Panc1 (cell line): ENCODE results near the gene SLC9B1. TPM values are rescaled to one million over a fixed set of nuclear protein-coding genes. Genes with fewer than 3 reads are reported as not detected.
"Not testable (repeated sequence)": the region's sequence is repeated elsewhere in the genome, so short reads cannot be mapped to it uniquely, and the experiment has no call there.

Experiments used
- ATAC-seq: fragments of 200-7000 bp; cut with Tn5 transposase; 2 replicates; pipeline ENCODE4 v1.9.1; 2020; ENCODE audit warnings: mild to moderate bottlenecking, moderate library complexity
- BruUV-seq: library from RNA; stranded (reverse); fragments of 400-500 nt; replicated peaks from 2 replicates; lab custom pipeline; 2021; lab: Mats Ljungman, UMichigan
- CTCF ChIA-PET: fragments of 300-600 bp; sonication (Branson Sonifier 250); formaldehyde crosslinking; loops from one replicate; lab custom pipeline; 2022; ENCODE audit warnings: antibody characterized with exemption; lab: Charles Lee
- POLR2A ChIA-PET: fragments of 300-600 bp; sonication (Branson Sonifier 250); formaldehyde crosslinking; loops from one replicate; lab custom pipeline; 2022; ENCODE audit warnings: antibody characterized with exemption; lab: Charles Lee
- DNase-seq: peaks from one replicate; pipeline ENCODE4 v3.0.0-alpha.2; 2010; ENCODE audit warnings: low read depth, low spot score
- H3K27ac ChIP-seq: 2 replicates; pipeline ENCODE4 v1.5.1; 2011; ENCODE audit warnings: mild to moderate bottlenecking, low read length, inconsistent platforms
- H3K27me3 ChIP-seq: fragments of 200-500 bp; sonication (Bioruptor generic); 2 replicates; pipeline ENCODE4 v1.6.0; 2014; ENCODE audit warnings: low read length, inconsistent platforms; ENCODE audit not compliant: control insufficient read depth, insufficient read depth
- H3K36me3 ChIP-seq: fragments of 200-500 bp; sonication (Bioruptor generic); 2 replicates; pipeline ENCODE4 v1.5.1; 2014; ENCODE audit warnings: inconsistent platforms, mild to moderate bottlenecking, low read length, moderate library complexity; ENCODE audit not compliant: control insufficient read depth, insufficient read depth
- H3K4me1 ChIP-seq: 2 replicates; pipeline ENCODE4 v1.5.1; 2011; ENCODE audit warnings: inconsistent platforms, mild to moderate bottlenecking, low read length, moderate library complexity; ENCODE audit not compliant: control insufficient read depth, insufficient read depth
- H3K4me3 ChIP-seq, 2 experiments: 2 replicates each; pipeline ENCODE4 v1.5.1; 2011 to 2012; ENCODE audit warnings: low read depth in 2 of 2, low read length in 2 of 2, mild to moderate bottlenecking in 2 of 2, inconsistent platforms in 1 of 2, moderate library complexity in 1 of 2
- H3K9me3 ChIP-seq: fragments of 200-500 bp; sonication (Bioruptor generic); 2 replicates; pipeline ENCODE4 v1.5.1; 2014; ENCODE audit warnings: low read depth, mild to moderate bottlenecking, inconsistent platforms, low read length, moderate library complexity; ENCODE audit not compliant: control insufficient read depth, insufficient read depth
- POLR2AphosphoS5 ChIP-seq: IDR thresholded peaks from 2 replicates; pipeline ENCODE4 v1.6.1; 2012; ENCODE audit warnings: mild to moderate bottlenecking, low read depth, low read length, moderate library complexity
- SIN3A ChIP-seq: IDR thresholded peaks from 2 replicates; pipeline ENCODE4 v1.6.1; 2012; ENCODE audit warnings: low read depth, mild to moderate bottlenecking, low read length, moderate library complexity, borderline replicate concordance; ENCODE audit not compliant: insufficient read depth
- TCF7L2 ChIP-seq: IDR thresholded peaks from 2 replicates; pipeline ENCODE4 v1.6.1; 2011; ENCODE audit warnings: mild to moderate bottlenecking, low read depth, low read length, inconsistent platforms
- in situ Hi-C: cut with HindIII; loops from 2 replicates; pipeline ENCODE4 v1.10.0; 2016; ENCODE audit warnings: low sequenced_read_pairs, low pct_unique_long_range_greater_than_20kb
- intact Hi-C: fragments of 100-400 bp; cut with micrococcal nuclease; formaldehyde crosslinking; loops from one replicate; pipeline ENCODE4 v1.10.0; 2022; ENCODE audit not compliant: unreplicated experiment
- total RNA-seq: library from RNA; stranded (reverse); gene quantifications from one replicate; pipeline ENCODE4 v1.2.1, GENCODE V29; 2021; ENCODE audit not compliant: unreplicated experiment
- TF ChIP-seq, protein P1 (sequence below), 2 experiments: IDR thresholded peaks; 2 replicates each; pipeline ENCODE4 v1.6.1; 2011 to 2012; ENCODE audit warnings: low read depth in 2 of 2, control low read depth in 1 of 2, low read length in 1 of 2, mild to moderate bottlenecking in 1 of 2, moderate library complexity in 1 of 2; ENCODE audit not compliant: insufficient read depth in 1 of 2
- TF ChIP-seq, protein P2 (sequence below): fragments of 450-650 bp; IDR thresholded peaks from 2 replicates; pipeline ENCODE4 v1.5.1; 2017; ENCODE audit warnings: mild to moderate bottlenecking

Gene SLC9B1
- total RNA-seq, 1 experiment from 2014 or later: 0.41 TPM

DNA sequence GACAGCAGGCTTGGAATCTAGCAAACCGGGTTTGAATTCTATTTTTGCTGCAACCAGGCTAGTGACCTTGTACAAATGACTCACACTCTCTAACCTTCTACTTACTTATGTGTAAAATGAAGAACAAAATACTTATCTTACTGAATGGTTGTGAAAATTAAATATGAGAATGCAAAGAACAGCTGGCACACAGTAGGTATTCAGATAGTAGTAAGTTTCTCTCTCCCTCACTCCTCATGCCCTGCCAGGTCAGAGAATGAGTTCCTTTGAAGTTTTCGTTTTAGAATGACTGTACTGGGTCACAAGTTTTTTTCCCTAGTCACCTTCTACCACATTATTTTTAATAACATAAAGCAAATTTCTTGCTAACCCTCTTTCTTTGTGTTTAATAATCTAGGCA is 117.7 kb downstream of the SLC9B1 start:
- H3K4me3 ChIP-seq: no peak overlapping the region
- H3K4me1 ChIP-seq: no peaks in the 10 kb centered on the region
- in situ Hi-C loops: no loop called here
- TF ChIP-seq SIN3A: no peak
- TF ChIP-seq, protein P1, sequence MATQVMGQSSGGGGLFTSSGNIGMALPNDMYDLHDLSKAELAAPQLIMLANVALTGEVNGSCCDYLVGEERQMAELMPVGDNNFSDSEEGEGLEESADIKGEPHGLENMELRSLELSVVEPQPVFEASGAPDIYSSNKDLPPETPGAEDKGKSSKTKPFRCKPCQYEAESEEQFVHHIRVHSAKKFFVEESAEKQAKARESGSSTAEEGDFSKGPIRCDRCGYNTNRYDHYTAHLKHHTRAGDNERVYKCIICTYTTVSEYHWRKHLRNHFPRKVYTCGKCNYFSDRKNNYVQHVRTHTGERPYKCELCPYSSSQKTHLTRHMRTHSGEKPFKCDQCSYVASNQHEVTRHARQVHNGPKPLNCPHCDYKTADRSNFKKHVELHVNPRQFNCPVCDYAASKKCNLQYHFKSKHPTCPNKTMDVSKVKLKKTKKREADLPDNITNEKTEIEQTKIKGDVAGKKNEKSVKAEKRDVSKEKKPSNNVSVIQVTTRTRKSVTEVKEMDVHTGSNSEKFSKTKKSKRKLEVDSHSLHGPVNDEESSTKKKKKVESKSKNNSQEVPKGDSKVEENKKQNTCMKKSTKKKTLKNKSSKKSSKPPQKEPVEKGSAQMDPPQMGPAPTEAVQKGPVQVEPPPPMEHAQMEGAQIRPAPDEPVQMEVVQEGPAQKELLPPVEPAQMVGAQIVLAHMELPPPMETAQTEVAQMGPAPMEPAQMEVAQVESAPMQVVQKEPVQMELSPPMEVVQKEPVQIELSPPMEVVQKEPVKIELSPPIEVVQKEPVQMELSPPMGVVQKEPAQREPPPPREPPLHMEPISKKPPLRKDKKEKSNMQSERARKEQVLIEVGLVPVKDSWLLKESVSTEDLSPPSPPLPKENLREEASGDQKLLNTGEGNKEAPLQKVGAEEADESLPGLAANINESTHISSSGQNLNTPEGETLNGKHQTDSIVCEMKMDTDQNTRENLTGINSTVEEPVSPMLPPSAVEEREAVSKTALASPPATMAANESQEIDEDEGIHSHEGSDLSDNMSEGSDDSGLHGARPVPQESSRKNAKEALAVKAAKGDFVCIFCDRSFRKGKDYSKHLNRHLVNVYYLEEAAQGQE (IDR thresholded peaks at IDR 0.05; ENCODE audit: insufficient read depth in 1 of 2, low read depth in 2 of 2, low read length in 1 of 2): no peak
- TF ChIP-seq, protein P2, sequence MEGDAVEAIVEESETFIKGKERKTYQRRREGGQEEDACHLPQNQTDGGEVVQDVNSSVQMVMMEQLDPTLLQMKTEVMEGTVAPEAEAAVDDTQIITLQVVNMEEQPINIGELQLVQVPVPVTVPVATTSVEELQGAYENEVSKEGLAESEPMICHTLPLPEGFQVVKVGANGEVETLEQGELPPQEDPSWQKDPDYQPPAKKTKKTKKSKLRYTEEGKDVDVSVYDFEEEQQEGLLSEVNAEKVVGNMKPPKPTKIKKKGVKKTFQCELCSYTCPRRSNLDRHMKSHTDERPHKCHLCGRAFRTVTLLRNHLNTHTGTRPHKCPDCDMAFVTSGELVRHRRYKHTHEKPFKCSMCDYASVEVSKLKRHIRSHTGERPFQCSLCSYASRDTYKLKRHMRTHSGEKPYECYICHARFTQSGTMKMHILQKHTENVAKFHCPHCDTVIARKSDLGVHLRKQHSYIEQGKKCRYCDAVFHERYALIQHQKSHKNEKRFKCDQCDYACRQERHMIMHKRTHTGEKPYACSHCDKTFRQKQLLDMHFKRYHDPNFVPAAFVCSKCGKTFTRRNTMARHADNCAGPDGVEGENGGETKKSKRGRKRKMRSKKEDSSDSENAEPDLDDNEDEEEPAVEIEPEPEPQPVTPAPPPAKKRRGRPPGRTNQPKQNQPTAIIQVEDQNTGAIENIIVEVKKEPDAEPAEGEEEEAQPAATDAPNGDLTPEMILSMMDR: no peak
- no peak for TF ChIP-seq POLR2AphosphoS5
- no peak for TF ChIP-seq TCF7L2
- ATAC-seq (no peak), DNase-seq (no peak)
- H3K36me3 ChIP-seq: no peaks in the 10 kb centered on the region
- no TSS peak for BruUV-seq
- ChIA-PET POLR2A (no interaction called here), CTCF (no interaction called here)
- no peaks in the 10 kb centered on the region for H3K27me3 ChIP-seq
- no peaks in the 10 kb centered on the region for H3K9me3 ChIP-seq
- intact Hi-C loops: no loop called here
- H3K27ac ChIP-seq: no peak overlapping the region

DNA sequence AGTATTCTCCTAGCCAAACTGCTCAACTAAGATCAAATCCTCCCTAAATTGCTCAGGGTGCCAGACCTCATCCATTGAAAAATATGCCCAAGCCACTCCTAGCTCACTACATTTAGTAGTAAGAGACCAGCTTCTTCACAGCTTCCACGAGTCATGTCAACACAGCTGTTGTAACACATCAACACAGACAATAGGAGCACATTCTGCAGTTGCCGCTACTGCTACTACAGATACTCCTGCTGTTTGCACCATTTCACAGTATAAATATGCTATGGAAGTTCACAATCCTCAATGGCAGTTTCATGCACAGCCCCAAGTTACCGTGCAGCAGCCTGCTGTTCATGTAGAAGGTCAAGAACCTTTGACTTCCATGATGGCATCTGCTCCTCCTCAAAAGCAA is 121.9 kb downstream of the SLC9B1 start:
- ATAC-seq, H3K4me1 ChIP-seq, H3K36me3 ChIP-seq, H3K9me3 ChIP-seq, H3K27me3 ChIP-seq, intact Hi-C loops, CTCF ChIA-PET, in situ Hi-C loops, H3K4me3 ChIP-seq, BruUV-seq, POLR2A ChIA-PET, DNase-seq, H3K27ac ChIP-seq: not testable (repeated sequence)

DNA sequence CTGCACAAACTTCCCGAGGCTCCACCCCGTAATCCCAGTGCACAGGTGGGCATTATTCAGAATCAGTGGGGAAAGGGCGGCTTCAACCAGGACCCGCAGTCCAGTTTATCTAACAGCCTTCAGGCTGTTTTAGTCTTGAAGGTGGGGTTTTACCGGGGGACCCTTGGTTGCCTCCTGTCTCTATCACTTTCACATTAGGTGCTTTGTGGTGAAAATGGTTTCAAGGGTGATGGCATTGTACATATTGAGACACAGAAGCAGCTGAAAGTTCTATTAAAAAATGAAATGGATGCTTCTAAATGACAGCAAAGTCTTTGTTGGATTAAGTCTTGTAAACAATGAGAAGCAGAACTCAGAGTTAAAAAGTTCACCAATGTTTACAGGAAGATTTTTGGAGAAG is 123.0 kb downstream of the SLC9B1 start:
- H3K27ac ChIP-seq, H3K4me1 ChIP-seq, H3K27me3 ChIP-seq, CTCF ChIA-PET, H3K36me3 ChIP-seq, in situ Hi-C loops, intact Hi-C loops, H3K4me3 ChIP-seq, ATAC-seq, BruUV-seq, H3K9me3 ChIP-seq, DNase-seq, POLR2A ChIA-PET: not testable (repeated sequence)

DNA sequence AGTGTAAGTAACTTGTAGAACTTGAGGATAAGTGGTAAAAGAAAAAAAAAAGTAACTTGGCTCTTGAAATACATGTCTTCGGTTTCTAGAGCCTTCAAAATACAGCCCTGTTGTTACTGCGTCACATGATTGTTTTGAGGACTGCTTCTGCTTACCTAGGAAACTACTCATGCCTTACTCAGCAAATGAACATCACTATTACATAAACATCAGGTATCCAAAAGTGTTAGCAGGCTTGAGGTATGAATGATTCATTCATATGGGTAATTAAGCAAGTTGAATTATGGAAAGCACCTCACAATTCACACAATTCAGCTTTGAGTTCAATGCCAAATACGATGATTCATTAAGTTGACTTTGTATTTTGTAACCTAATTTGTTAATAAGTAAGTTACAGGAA is 129.6 kb downstream of the SLC9B1 start:
- ATAC-seq, H3K9me3 ChIP-seq, H3K27me3 ChIP-seq, in situ Hi-C loops, intact Hi-C loops, H3K27ac ChIP-seq, CTCF ChIA-PET, DNase-seq, H3K4me3 ChIP-seq, BruUV-seq, POLR2A ChIA-PET, H3K4me1 ChIP-seq, H3K36me3 ChIP-seq: not testable (repeated sequence)

DNA sequence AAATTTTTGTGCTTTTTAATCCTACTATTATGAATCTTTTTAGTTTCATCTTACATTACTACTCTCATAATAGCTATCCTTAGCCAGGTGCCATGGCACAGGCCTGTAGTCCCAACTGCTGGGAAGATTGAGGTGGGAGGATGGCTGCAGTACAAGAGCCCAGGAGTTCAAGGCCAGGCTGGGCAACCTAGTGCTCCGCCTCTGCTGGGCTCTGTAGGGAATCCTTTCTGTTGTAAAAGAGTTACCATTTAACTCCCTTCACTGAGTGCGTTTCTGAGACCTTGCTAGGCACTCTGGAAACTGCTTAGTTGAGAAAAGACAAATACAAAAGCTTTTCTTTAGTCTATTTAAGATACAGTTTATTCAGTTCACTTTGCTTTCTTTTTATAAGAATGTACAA is 130.9 kb downstream of the SLC9B1 start:
- intact Hi-C loops, POLR2A ChIA-PET: not testable (repeated sequence)

More for the DNA sequence above, 130.9 kb downstream of the SLC9B1 start:
- H3K9me3 ChIP-seq, H3K4me3 ChIP-seq, CTCF ChIA-PET, in situ Hi-C loops, ATAC-seq, H3K27ac ChIP-seq, H3K4me1 ChIP-seq, DNase-seq, H3K36me3 ChIP-seq, BruUV-seq, H3K27me3 ChIP-seq: not testable (repeated sequence)
